B cell (primary cell): ENCODE measurements around the gene OR52N4. TPM values are rescaled to one million over a fixed set of nuclear protein-coding genes. Genes with fewer than 3 reads are reported as not detected.

ENCODE experiments used
- ATAC-seq: fragments of 200-7000 bp; cut with Tn5 transposase; one replicate; pipeline ENCODE4 v1.10.0; 2021; ENCODE audit warnings: low read depth, mild to moderate bottlenecking, moderate number of reproducible peaks, moderate library complexity
- CTCF ChIA-PET: fragments of 350-600 bp; sonication (Branson Sonifier 250); formaldehyde crosslinking; loops from one replicate; lab custom pipeline; 2021; ENCODE audit warnings: antibody characterized with exemption, inconsistent platforms; lab: Charles Lee
- POLR2A ChIA-PET: fragments of 350-600 bp; sonication (Branson Sonifier 250); formaldehyde crosslinking; loops from one replicate; lab custom pipeline; 2021; ENCODE audit warnings: antibody characterized with exemption; lab: Charles Lee
- DNase-seq: peaks from one replicate; pipeline ENCODE4 v3.0.0; 2013
- H2AFZ ChIP-seq: 2 replicates; pipeline ENCODE4 v1.6.1; 2012; ENCODE audit warnings: mild to moderate bottlenecking, low read depth, low read length; ENCODE audit not compliant: insufficient read depth, poor library complexity, severe bottlenecking
- H3K27ac ChIP-seq, 2 donors: 1 replicate in 1 of 2; 2 replicates in 1 of 2; pipeline ENCODE4 v1.5.1; 2012 to 2013; ENCODE audit warnings: low read length in 2 of 2, mild to moderate bottlenecking in 2 of 2, moderate library complexity in 1 of 2
- H3K27me3 ChIP-seq, 4 experiments: fragments of 200-600 bp in 1 of 4; sonication (generic) in 1 of 4; replicated peaks in 1 of 4; 1 replicate in 2 of 4; 2 replicates in 2 of 4; pipeline versions ENCODE4 v1.6.1 to v1.7.0; 2013 to 2016; ENCODE audit warnings: low read length in 3 of 4, mild to moderate bottlenecking in 2 of 4, mixed read lengths in 1 of 4, moderate library complexity in 1 of 4; ENCODE audit not compliant: insufficient read depth in 4 of 4, control insufficient read depth in 3 of 4; ENCODE audit errors: control extremely low read depth in 1 of 4
- H3K36me3 ChIP-seq, 2 experiments: replicated peaks in 1 of 2; 1 replicate in 1 of 2; 2 replicates in 1 of 2; pipeline versions ENCODE4 v1.6.1 to v1.7.1; 2013; ENCODE audit warnings: low read length in 1 of 2; ENCODE audit not compliant: insufficient read depth in 2 of 2, control insufficient read depth in 1 of 2; ENCODE audit errors: control extremely low read depth in 1 of 2, extremely low read depth in 1 of 2
- H3K4me1 ChIP-seq, 2 donors: fragments of 200-600 bp in 1 of 2; sonication (generic) in 1 of 2; 1 replicate in 1 of 2; 2 replicates in 1 of 2; pipeline versions ENCODE4 v1.5.1 to v1.6.1; 2013 to 2017; ENCODE audit warnings: low read length in 2 of 2; ENCODE audit not compliant: control insufficient read depth in 2 of 2, insufficient read depth in 2 of 2
- H3K4me2 ChIP-seq: replicated peaks from 2 replicates; pipeline ENCODE3; 2012; ENCODE audit warnings: mild to moderate bottlenecking, low read depth, low read length; ENCODE audit not compliant: poor library complexity, severe bottlenecking
- H3K4me3 ChIP-seq, 5 experiments: fragments of 200-600 bp in 1 of 5; sonication (generic) in 1 of 5; 1 replicate in 3 of 5; 2 replicates in 2 of 5; pipeline versions ENCODE4 v1.5.1 to v1.7.0; 2011 to 2016; ENCODE audit warnings: low read length in 4 of 5, mild to moderate bottlenecking in 4 of 5, low read depth in 2 of 5, control low read depth in 1 of 5, moderate library complexity in 1 of 5; ENCODE audit not compliant: insufficient read depth in 1 of 5; ENCODE audit errors: control extremely low read depth in 1 of 5, extremely low read depth in 1 of 5
- H3K79me2 ChIP-seq: fragments of 200-600 bp; sonication (generic); one replicate; pipeline ENCODE4 v1.6.0; 2016; ENCODE audit warnings: low read length; ENCODE audit not compliant: control insufficient read depth, insufficient read depth
- H3K9ac ChIP-seq: fragments of 200-600 bp; sonication (generic); 2 replicates; pipeline ENCODE4 v1.6.1; 2017; ENCODE audit warnings: mild to moderate bottlenecking, low read length, moderate library complexity
- H3K9me3 ChIP-seq, 3 donors: one replicate each; pipeline versions ENCODE4 v1.6.1 to v1.7.1; 2013; ENCODE audit warnings: low read length in 2 of 3; ENCODE audit not compliant: control insufficient read depth in 2 of 3, insufficient read depth in 1 of 3; ENCODE audit errors: control extremely low read depth in 1 of 3
- H4K20me1 ChIP-seq: 2 replicates; pipeline ENCODE4 v1.6.0; 2012; ENCODE audit warnings: mild to moderate bottlenecking, low read length; ENCODE audit not compliant: insufficient read depth, control insufficient read depth, poor library complexity, severe bottlenecking
- H3K27ac Mint-ChIP-seq: one replicate; pipeline ENCODE4 v1.8.0; 2021; ENCODE audit warnings: mixed read lengths
- H3K27me3 Mint-ChIP-seq: one replicate; pipeline ENCODE4 v1.8.0; 2021; ENCODE audit warnings: mixed read lengths
- H3K4me1 Mint-ChIP-seq: one replicate; pipeline ENCODE4 v1.8.0; 2021; ENCODE audit warnings: mixed read lengths
- H3K4me3 Mint-ChIP-seq: one replicate; pipeline ENCODE4 v1.8.0; 2021; ENCODE audit warnings: mixed read lengths
- H3K9me3 Mint-ChIP-seq: one replicate; pipeline ENCODE4 v1.8.0; 2022; ENCODE audit warnings: mixed read lengths; ENCODE audit not compliant: insufficient read depth
- CTCF ChIP-seq: fragments of 200-600 bp; IDR thresholded peaks from one replicate; pipeline ENCODE4 v1.8.0; 2022; ENCODE audit warnings: antibody characterized with exemption, mild to moderate bottlenecking
- EZH2 ChIP-seq: IDR thresholded peaks from 2 replicates; pipeline ENCODE4 v1.6.1; 2012; ENCODE audit warnings: borderline replicate concordance, low read depth, mild to moderate bottlenecking, moderate library complexity, low read length; ENCODE audit not compliant: insufficient read depth, poor library complexity, severe bottlenecking
- WGBS: methylation state at CpG from one replicate; pipeline ENCODE4 v1.1.5; 2013; ENCODE audit warnings: missing lambda C conversion rate; ENCODE audit not compliant: insufficient coverage; 5-methylcytosine and 5-hydroxymethylcytosine counted together
- intact Hi-C: fragments of 100-400 bp; cut with micrococcal nuclease; formaldehyde crosslinking; loops from one replicate; pipeline ENCODE4 v1.10.0; 2022
- polyA plus RNA-seq: library from polyadenylated mRNA; depleted of rRNA; stranded (reverse); fragments of >200 nt; gene quantifications from 2 replicates; pipeline ENCODE4 v1.2.3, GENCODE V29; 2012
- total RNA-seq, 2 donors: library from RNA; stranded (reverse); fragments of 120-200 nt in 1 of 2; gene quantifications; 1 replicate in 1 of 2; 2 replicates in 1 of 2; pipeline versions ENCODE4 v1.2.3 to v1.2.4, GENCODE V29; 2013 to 2022

The OR52N4 gene
- total and polyA plus RNA-seq, 2 donors (not counting 1 experiment from before 2014, with no cell fraction given): 2.1 to 10.3 TPM

- no peak for ATAC-seq
- Mint-ChIP-seq H3K4me1 (no peaks in the 10 kb centered on the region), H3K27ac (no peak overlapping the region), H3K27me3 (peaks cover 28% of the 10 kb centered on the region), H3K9me3 (no peaks in the 10 kb centered on the region), H3K4me3 (no peak overlapping the region)
- ChIA-PET POLR2A (no interaction called here), CTCF (no interaction called here)
- Histone ChIP-seq H3K9me3 (no peaks in the 10 kb centered on the region), H3K27ac (no peak overlapping the region), H3K4me2 (no peak overlapping the region), H3K79me2 (no peaks in the 10 kb centered on the region), H3K27me3 (peaks cover 0 to 12% (median 3%) of the 10 kb centered on the region in 4 experiments), H2AFZ (no peak overlapping the region), H3K4me3 (no peak overlapping the region), H3K4me1 (no peaks in the 10 kb centered on the region), H3K36me3 (no peaks in the 10 kb centered on the region), H3K9ac (no peak overlapping the region), H4K20me1 (no peaks in the 10 kb centered on the region)
- TF ChIP-seq EZH2 (no peak), CTCF (no peak)
- WGBS: no CpG with 5 or more reads among the region's 6 CpGs
- intact Hi-C loops: no loop called here
- no peak for DNase-seq
These were observed 42.5 kb downstream of the OR52N4 start for GRCh38 chr11:5796541-5796940.

- H4K20me1 ChIP-seq: no peaks in the 10 kb centered on the region
- 94% methylated on average over 4 of the region's 5 CpGs for WGBS
- CTCF ChIA-PET: interaction anchor here (1.1 kb wide), 1 partner anchor 198 kb away, joined by 3 read pairs; no protein-coding TSS in a partner anchor
- no peaks in the 10 kb centered on the region for H3K79me2 ChIP-seq
- H3K4me3 ChIP-seq: no peak overlapping the region
- peaks cover 0 to 15% (median 4%) of the 10 kb centered on the region in 4 experiments for H3K27me3 ChIP-seq
- POLR2A ChIA-PET: no interaction called here
- H3K36me3 ChIP-seq: no peaks in the 10 kb centered on the region
- H3K4me2 ChIP-seq: no peak overlapping the region
- Mint-ChIP-seq H3K27me3 (peaks cover 35% of the 10 kb centered on the region), H3K4me3 (no peak overlapping the region), H3K9me3 (peaks cover 3% of the 10 kb centered on the region), H3K4me1 (peaks cover 8% of the 10 kb centered on the region), H3K27ac (no peak overlapping the region)
- no peak overlapping the region for H3K27ac ChIP-seq
- peaks cover 0 to 3% (median 0%) of the 10 kb centered on the region in 3 donors for H3K9me3 ChIP-seq
- no peak overlapping the region for H2AFZ ChIP-seq
- DNase-seq (no peak), ATAC-seq (no peak)
- peaks cover 4 to 8% of the 10 kb centered on the region in 2 donors for H3K4me1 ChIP-seq
- intact Hi-C loops: no loop called here
- no peak for TF ChIP-seq CTCF
- TF ChIP-seq EZH2: no peak
- no peak overlapping the region for H3K9ac ChIP-seq
These were observed 49.9 kb downstream of the OR52N4 start for GRCh38 chr11:5803982-5804381.

Other genes with a start within 250 kb of the OR52N4 start
- gene UBQLN3, start 244.3 kb upstream of the OR52N4 start, total RNA-seq: 0.46 and 0.59 TPM in 2 replicates
- gene UBQLN3, start 244.3 kb upstream of the OR52N4 start, polyA plus RNA-seq: not detected in 2 replicates
- gene UBQLNL, start 237.5 kb upstream of the OR52N4 start, total RNA-seq: 1.3 and 1.4 TPM in 2 replicates
- 1.8 and 1.9 TPM in 2 replicates for gene UBQLNL, start 237.5 kb upstream of the OR52N4 start, polyA plus RNA-seq
- 0.37 and 0.49 TPM in 2 replicates for gene OR52H1, start 205.7 kb upstream of the OR52N4 start, total RNA-seq
- gene OR52H1, start 205.7 kb upstream of the OR52N4 start, polyA plus RNA-seq: 0.15 TPM in 1 of 2 replicates, not detected in the other
- gene OR52B6, start 173.4 kb upstream of the OR52N4 start, total RNA-seq: not detected in 2 replicates
- gene OR52B6, start 173.4 kb upstream of the OR52N4 start, polyA plus RNA-seq: not detected in 2 replicates
- gene TRIM6, start 157.6 kb upstream of the OR52N4 start, total RNA-seq: 0.10 TPM in 1 of 2 replicates, not detected in the other
- not detected in 2 replicates for gene TRIM6, start 157.6 kb upstream of the OR52N4 start, polyA plus RNA-seq
- gene TRIM34, start 129.2 kb upstream of the OR52N4 start, total RNA-seq: 24.1 and 29.1 TPM in 2 replicates
- gene TRIM34, start 129.2 kb upstream of the OR52N4 start, polyA plus RNA-seq: 19.9 and 21.9 TPM in 2 replicates
- gene TRIM5, start 69.2 kb upstream of the OR52N4 start, total RNA-seq: 35.2 and 39.5 TPM in 2 replicates
- 10.1 and 10.4 TPM in 2 replicates for gene TRIM5, start 69.2 kb upstream of the OR52N4 start, polyA plus RNA-seq
- gene TRIM22, start 64.5 kb upstream of the OR52N4 start, total RNA-seq: 370 and 388 TPM in 2 replicates
- gene TRIM22, start 64.5 kb upstream of the OR52N4 start, polyA plus RNA-seq: 255 and 367 TPM in 2 replicates
- 1.2 and 1.4 TPM in 2 replicates for gene OR56B1, start 17.8 kb upstream of the OR52N4 start, total RNA-seq
- 0.36 and 0.61 TPM in 2 replicates for gene OR56B1, start 17.8 kb upstream of the OR52N4 start, polyA plus RNA-seq
- gene OR52N5, start 29.1 kb downstream of the OR52N4 start, total RNA-seq: not detected in 2 replicates
- gene OR52N5, start 29.1 kb downstream of the OR52N4 start, polyA plus RNA-seq: not detected in 2 replicates
- not detected in 2 replicates for gene OR52N1, start 37.0 kb downstream of the OR52N4 start, total RNA-seq
- gene OR52N1, start 37.0 kb downstream of the OR52N4 start, polyA plus RNA-seq: not detected in 2 replicates
- not detected in 2 replicates for gene OR52N2, start 54.7 kb downstream of the OR52N4 start, total RNA-seq
- gene OR52N2, start 54.7 kb downstream of the OR52N4 start, polyA plus RNA-seq: 1.00 TPM in 1 of 2 replicates, not detected in the other
- not detected in 2 replicates for gene OR52E6, start 87.7 kb downstream of the OR52N4 start, total RNA-seq
- gene OR52E6, start 87.7 kb downstream of the OR52N4 start, polyA plus RNA-seq: not detected in 2 replicates
- gene OR52E8, start 103.4 kb downstream of the OR52N4 start, total RNA-seq: not detected in 2 replicates
- not detected in 2 replicates for gene OR52E8, start 103.4 kb downstream of the OR52N4 start, polyA plus RNA-seq
- gene OR52E4, start 126.4 kb downstream of the OR52N4 start, total RNA-seq: not detected in 2 replicates
- not detected in 2 replicates for gene OR52E4, start 126.4 kb downstream of the OR52N4 start, polyA plus RNA-seq
- gene OR52E5, start 139.0 kb downstream of the OR52N4 start, total RNA-seq: not detected in 2 replicates
- not detected in 2 replicates for gene OR52E5, start 139.0 kb downstream of the OR52N4 start, polyA plus RNA-seq
- not detected in 2 replicates for gene OR56A3, start 188.0 kb downstream of the OR52N4 start, total RNA-seq
- not detected in 2 replicates for gene OR56A3, start 188.0 kb downstream of the OR52N4 start, polyA plus RNA-seq
- not detected in 2 replicates for gene OR56A5, start 214.3 kb downstream of the OR52N4 start, total RNA-seq
- gene OR56A5, start 214.3 kb downstream of the OR52N4 start, polyA plus RNA-seq: not detected in 2 replicates
- gene OR52L1, start 232.7 kb downstream of the OR52N4 start, total RNA-seq: not detected in 2 replicates
- not detected in 2 replicates for gene OR52L1, start 232.7 kb downstream of the OR52N4 start, polyA plus RNA-seq